Astrocyte (in vitro differentiated cells and primary cell): ENCODE data around the gene RNF26. TPM values are rescaled to one million over a fixed set of nuclear protein-coding genes. Genes with fewer than 3 reads are reported as not detected.

Experiments
- DNase-seq: peaks from one replicate; pipeline ENCODE4 v3.0.0-alpha.2; 2010; ENCODE audit warnings: low read depth
- FAIRE-seq: peaks from 2 replicates; lab custom pipeline; 2011; peaks lifted over from hg19 to GRCh38; lab: Jason Lieb, UNC
- H2AFZ ChIP-seq: 2 replicates; pipeline ENCODE4 v1.6.0; 2012; ENCODE audit warnings: low read depth, low read length, inconsistent platforms
- H3K27ac ChIP-seq: 2 replicates; pipeline ENCODE4 v1.5.1; 2011; ENCODE audit warnings: low read depth, low read length, inconsistent platforms
- H3K27me3 ChIP-seq: 2 replicates; pipeline ENCODE4 v1.6.0; 2011; ENCODE audit warnings: low read length, inconsistent platforms; ENCODE audit not compliant: insufficient read depth
- H3K36me3 ChIP-seq: 2 replicates; pipeline ENCODE4 v1.5.1; 2011; ENCODE audit warnings: low read length, inconsistent platforms; ENCODE audit not compliant: insufficient read depth
- H3K4me1 ChIP-seq: 2 replicates; pipeline ENCODE4 v1.5.1; 2011; ENCODE audit warnings: low read length, inconsistent platforms; ENCODE audit not compliant: insufficient read depth
- H3K4me2 ChIP-seq: 2 replicates; pipeline ENCODE4 v1.6.0; 2012; ENCODE audit warnings: low read length, inconsistent platforms
- H3K4me3 ChIP-seq: 2 replicates; pipeline ENCODE4 v1.5.1; 2011; ENCODE audit warnings: low read depth, mild to moderate bottlenecking, low read length, inconsistent platforms; ENCODE audit not compliant: insufficient read depth
- H3K79me2 ChIP-seq: 2 replicates; pipeline ENCODE4 v1.6.0; 2012; ENCODE audit warnings: mild to moderate bottlenecking, low read length, inconsistent platforms; ENCODE audit not compliant: insufficient read depth
- H3K9ac ChIP-seq: 2 replicates; pipeline ENCODE4 v1.6.0; 2012; ENCODE audit warnings: mild to moderate bottlenecking, low read length, inconsistent platforms
- H3K9me3 ChIP-seq: 2 replicates; pipeline ENCODE4 v1.5.1; 2012; ENCODE audit warnings: low read depth, mild to moderate bottlenecking, low read length, inconsistent platforms; ENCODE audit not compliant: insufficient read depth
- H4K20me1 ChIP-seq: 2 replicates; pipeline ENCODE4 v1.6.0; 2012; ENCODE audit warnings: low read length, inconsistent platforms; ENCODE audit not compliant: insufficient read depth
- H3K27ac Mint-ChIP-seq: one replicate; pipeline ENCODE4 v1.8.0; 2021; ENCODE audit warnings: mild to moderate bottlenecking, mixed read lengths; ENCODE audit not compliant: unreplicated experiment
- H3K27me3 Mint-ChIP-seq: one replicate; pipeline ENCODE4 v1.8.0; 2021; ENCODE audit warnings: low read depth, mixed read lengths; ENCODE audit not compliant: unreplicated experiment
- H3K36me3 Mint-ChIP-seq: one replicate; pipeline ENCODE4 v1.8.0; 2021; ENCODE audit warnings: low read depth, mixed read lengths; ENCODE audit not compliant: unreplicated experiment
- H3K4me1 Mint-ChIP-seq: one replicate; pipeline ENCODE4 v1.8.0; 2021; ENCODE audit warnings: low read depth, mixed read lengths; ENCODE audit not compliant: unreplicated experiment
- H3K4me3 Mint-ChIP-seq: one replicate; pipeline ENCODE4 v1.8.0; 2021; ENCODE audit warnings: mild to moderate bottlenecking, moderate library complexity, mixed read lengths; ENCODE audit not compliant: unreplicated experiment
- H3K9me3 Mint-ChIP-seq: one replicate; pipeline ENCODE4 v1.8.0; 2021; ENCODE audit warnings: mild to moderate bottlenecking, mixed read lengths; ENCODE audit not compliant: unreplicated experiment
- EZH2 ChIP-seq: IDR thresholded peaks from 2 replicates; pipeline ENCODE4 v1.6.1; 2012; ENCODE audit warnings: mild to moderate bottlenecking, low read length, inconsistent platforms; ENCODE audit not compliant: insufficient read depth
- total RNA-seq: library from RNA; stranded (reverse); gene quantifications from 2 replicates; pipeline ENCODE4 v1.2.1, GENCODE V29; 2021
- TF ChIP-seq, protein P1 (sequence below): IDR thresholded peaks from 2 replicates; pipeline ENCODE4 v1.5.1; 2011; ENCODE audit warnings: low read depth, mild to moderate bottlenecking, inconsistent platforms, low read length, moderate library complexity; ENCODE audit not compliant: insufficient read depth

RNF26 gene
- total RNA-seq, 1 donor from 2014 or later = 31.8 TPM

DNA sequence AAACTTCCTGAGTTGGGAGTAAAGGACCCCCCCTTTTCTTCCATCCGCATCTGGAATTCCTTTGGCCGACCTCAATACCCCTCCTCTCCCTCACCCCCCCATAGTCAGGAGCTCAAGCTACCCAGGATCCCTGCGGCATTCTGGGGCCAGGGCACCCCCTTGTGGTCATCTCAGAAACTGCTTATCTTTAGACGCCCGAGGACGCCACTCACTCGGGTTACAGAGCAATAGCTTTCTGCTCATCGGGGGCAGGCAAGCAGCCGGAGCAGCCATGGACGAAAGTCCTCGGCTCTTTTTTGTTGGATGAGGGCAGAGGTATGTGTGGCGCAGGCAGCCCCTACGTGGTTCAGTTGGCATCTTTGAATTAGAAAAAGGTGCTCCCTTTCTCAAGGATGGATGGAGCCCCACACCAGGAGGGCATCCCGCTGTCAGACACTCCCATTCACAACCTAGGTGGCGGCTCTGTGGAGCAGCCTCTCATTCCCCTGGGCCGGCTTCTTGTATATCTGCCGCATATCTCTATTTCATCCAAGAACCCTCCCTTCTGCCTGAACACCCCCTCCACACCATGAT, 4.1 kb downstream of the RNF26 start:
- no peaks in the 10 kb centered on the region for H3K36me3 ChIP-seq

DNA sequence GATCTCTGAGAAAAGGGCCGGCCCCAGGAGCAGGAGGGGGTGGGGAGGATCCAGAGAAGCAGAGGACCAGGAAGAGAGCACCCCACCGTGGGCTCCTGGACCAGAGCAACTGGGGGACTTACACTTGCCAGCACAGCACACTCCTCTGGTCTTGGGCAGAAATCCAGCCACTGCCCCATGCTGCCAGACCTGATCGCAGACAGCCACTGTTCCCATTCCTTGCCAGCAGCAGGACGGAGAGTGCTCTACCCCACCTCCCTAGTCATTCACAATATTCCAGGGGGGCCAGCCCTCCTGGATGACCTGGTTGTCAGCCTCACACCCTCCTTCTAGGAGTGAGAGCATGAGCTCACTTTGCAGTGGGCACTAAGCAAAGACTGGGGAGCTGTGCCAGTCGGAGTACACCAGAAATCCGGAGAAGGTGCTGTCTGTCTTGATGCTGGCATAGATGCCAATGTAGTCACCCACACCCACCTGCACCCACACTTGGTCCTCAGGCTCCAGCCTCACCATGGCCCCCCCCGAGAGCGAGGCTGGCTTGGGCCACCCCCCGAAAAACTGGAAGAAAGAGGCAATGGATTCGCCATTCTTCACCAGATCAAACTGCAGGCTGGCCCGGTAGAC, 4.8 kb downstream of the RNF26 start:
- H2AFZ ChIP-seq = peak overlapping the region; percentile 72
- no peak for DNase-seq
- Mint-ChIP-seq H3K36me3 (peaks cover 6% of the 10 kb centered on the region), H3K4me1 (peaks cover 15% of the 10 kb centered on the region), H3K27ac (peak overlapping the region; percentile 83), H3K27me3 (peaks cover 24% of the 10 kb centered on the region), H3K9me3 (peaks cover 2% of the 10 kb centered on the region), H3K4me3 (peak overlapping the region; percentile 78)
- peaks cover 43% of the 10 kb centered on the region for H3K4me1 ChIP-seq
- no peaks in the 10 kb centered on the region for H3K9me3 ChIP-seq
- H4K20me1 ChIP-seq = peaks cover 9% of the 10 kb centered on the region
- H3K27ac ChIP-seq = no peak overlapping the region
- H3K27me3 ChIP-seq = peaks cover 6% of the 10 kb centered on the region
- H3K9ac ChIP-seq = peak overlapping the region; percentile 75
- no peaks in the 10 kb centered on the region for H3K36me3 ChIP-seq
- H3K4me3 ChIP-seq = peak overlapping the region; percentile 54
- no peak for FAIRE-seq
- peak overlapping the region; percentile 86 for H3K4me2 ChIP-seq
- peak; percentile 12 for TF ChIP-seq EZH2
- TF ChIP-seq, protein P1, sequence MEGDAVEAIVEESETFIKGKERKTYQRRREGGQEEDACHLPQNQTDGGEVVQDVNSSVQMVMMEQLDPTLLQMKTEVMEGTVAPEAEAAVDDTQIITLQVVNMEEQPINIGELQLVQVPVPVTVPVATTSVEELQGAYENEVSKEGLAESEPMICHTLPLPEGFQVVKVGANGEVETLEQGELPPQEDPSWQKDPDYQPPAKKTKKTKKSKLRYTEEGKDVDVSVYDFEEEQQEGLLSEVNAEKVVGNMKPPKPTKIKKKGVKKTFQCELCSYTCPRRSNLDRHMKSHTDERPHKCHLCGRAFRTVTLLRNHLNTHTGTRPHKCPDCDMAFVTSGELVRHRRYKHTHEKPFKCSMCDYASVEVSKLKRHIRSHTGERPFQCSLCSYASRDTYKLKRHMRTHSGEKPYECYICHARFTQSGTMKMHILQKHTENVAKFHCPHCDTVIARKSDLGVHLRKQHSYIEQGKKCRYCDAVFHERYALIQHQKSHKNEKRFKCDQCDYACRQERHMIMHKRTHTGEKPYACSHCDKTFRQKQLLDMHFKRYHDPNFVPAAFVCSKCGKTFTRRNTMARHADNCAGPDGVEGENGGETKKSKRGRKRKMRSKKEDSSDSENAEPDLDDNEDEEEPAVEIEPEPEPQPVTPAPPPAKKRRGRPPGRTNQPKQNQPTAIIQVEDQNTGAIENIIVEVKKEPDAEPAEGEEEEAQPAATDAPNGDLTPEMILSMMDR = no peak
- peaks cover 32% of the 10 kb centered on the region for H3K79me2 ChIP-seq

More for the DNA sequence above, 4.1 kb downstream of the RNF26 start:
- Histone ChIP-seq H3K4me2 (peak overlapping the region; percentile 86), H3K27ac (peak overlapping the region; percentile 68), H4K20me1 (peaks cover 9% of the 10 kb centered on the region), H3K9ac (peak overlapping the region; percentile 51), H2AFZ (no peak overlapping the region), H3K79me2 (peaks cover 32% of the 10 kb centered on the region), H3K4me1 (peaks cover 43% of the 10 kb centered on the region), H3K27me3 (peaks cover 6% of the 10 kb centered on the region), H3K4me3 (peak overlapping the region; percentile 36), H3K9me3 (no peaks in the 10 kb centered on the region)
- Mint-ChIP-seq H3K9me3 (peaks cover 2% of the 10 kb centered on the region), H3K27ac (peak overlapping the region; percentile 83), H3K4me3 (peak overlapping the region; percentile 78), H3K4me1 (peaks cover 15% of the 10 kb centered on the region), H3K27me3 (peaks cover 19% of the 10 kb centered on the region), H3K36me3 (peaks cover 6% of the 10 kb centered on the region)
- TF ChIP-seq, protein P1 = peak; percentile 73
- TF ChIP-seq EZH2 = no peak
- FAIRE-seq (no peak), DNase-seq (no peak)
